ENCODE measurements around the gene IL9. TPM values are rescaled to one million over a fixed set of nuclear protein-coding genes. Genes with fewer than 3 reads are reported as not detected.

The IL9 gene
- total RNA-seq, 1 donor from 2014 or later: not detected

DNA sequence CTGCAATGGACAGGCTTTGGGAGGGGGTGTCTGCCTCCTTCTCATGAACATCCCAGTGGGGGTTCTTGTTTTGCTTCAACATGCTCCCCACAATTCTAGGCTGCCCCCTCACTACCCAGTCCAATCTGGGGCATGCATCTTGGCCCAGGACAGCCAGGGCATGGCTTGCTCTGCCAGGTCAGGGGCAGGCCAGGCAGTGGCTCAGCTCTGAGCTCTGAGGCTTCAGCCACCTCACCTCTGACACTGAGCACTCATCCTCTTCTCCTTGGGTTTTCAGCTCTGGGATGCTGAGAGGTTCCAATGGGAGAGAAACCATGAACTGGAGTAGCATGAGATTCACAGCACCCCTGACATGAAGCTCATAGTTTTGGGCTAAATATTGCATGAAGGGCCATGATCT is 49.3 kb downstream of the IL9 start:
- intact Hi-C loops (cut with DNase I): no loop called here
- DNase-seq (no peak), ATAC-seq (no peak)
- Histone ChIP-seq H3K4me1 (no peaks in the 10 kb centered on the region), H3K27me3 (no peaks in the 10 kb centered on the region), H3K9me3 (no peaks in the 10 kb centered on the region), H3K36me3 (no peaks in the 10 kb centered on the region), H3K27ac (no peak overlapping the region), H3K4me3 (no peak overlapping the region)
- TF ChIP-seq, protein P1, sequence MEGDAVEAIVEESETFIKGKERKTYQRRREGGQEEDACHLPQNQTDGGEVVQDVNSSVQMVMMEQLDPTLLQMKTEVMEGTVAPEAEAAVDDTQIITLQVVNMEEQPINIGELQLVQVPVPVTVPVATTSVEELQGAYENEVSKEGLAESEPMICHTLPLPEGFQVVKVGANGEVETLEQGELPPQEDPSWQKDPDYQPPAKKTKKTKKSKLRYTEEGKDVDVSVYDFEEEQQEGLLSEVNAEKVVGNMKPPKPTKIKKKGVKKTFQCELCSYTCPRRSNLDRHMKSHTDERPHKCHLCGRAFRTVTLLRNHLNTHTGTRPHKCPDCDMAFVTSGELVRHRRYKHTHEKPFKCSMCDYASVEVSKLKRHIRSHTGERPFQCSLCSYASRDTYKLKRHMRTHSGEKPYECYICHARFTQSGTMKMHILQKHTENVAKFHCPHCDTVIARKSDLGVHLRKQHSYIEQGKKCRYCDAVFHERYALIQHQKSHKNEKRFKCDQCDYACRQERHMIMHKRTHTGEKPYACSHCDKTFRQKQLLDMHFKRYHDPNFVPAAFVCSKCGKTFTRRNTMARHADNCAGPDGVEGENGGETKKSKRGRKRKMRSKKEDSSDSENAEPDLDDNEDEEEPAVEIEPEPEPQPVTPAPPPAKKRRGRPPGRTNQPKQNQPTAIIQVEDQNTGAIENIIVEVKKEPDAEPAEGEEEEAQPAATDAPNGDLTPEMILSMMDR (IDR thresholded peaks at IDR 0.05): no peak

DNA sequence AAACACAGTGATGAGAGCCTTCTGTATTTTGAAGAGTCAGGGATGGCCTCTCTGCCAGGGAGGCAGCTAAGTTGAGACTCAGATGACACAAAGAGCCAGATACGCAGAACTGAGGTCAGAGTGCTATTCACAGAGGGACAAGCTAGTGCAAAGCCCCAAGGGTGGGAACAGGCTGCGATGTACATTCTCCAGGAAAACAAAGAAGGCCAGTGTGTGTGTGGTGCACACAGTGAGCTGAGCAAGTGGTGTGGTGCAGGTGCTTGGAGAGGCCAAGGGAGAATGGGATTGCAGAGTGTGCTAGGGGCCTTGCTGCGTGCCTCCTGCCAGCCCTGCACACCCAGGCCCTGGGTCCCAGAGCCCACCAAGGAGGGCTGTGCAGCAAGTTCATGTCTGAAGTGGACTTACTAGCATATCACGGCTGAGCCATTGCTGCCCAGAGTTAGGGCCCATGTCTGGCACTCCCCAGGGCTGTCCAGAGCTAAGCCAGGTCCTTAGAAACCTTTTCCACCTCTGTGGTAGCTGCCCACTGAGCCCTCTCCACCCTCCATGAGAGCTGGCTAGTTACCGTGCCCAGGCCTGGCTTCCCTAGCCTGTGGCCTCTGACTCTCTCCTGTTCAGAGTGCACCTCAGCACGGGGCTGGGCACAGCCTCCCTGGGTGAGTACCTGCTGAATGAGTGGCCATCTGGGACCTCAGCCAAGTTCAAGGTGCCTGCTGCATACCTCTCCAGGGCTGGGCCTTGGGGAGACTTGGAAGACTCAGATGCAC is 51.9 kb downstream of the IL9 start:
- H3K27ac ChIP-seq: no peak overlapping the region
- no peak for DNase-seq
- no peaks in the 10 kb centered on the region for H3K36me3 ChIP-seq
- peaks cover 4% of the 10 kb centered on the region for H3K27me3 ChIP-seq
- H3K9me3 ChIP-seq: no peaks in the 10 kb centered on the region
- peak; percentile 48 for ATAC-seq
- TF ChIP-seq, protein P1 (IDR thresholded peaks at IDR 0.05): no peak
- no peak overlapping the region for H3K4me3 ChIP-seq
- intact Hi-C loops (cut with DNase I): no loop called here
- H3K4me1 ChIP-seq: no peaks in the 10 kb centered on the region

DNA sequence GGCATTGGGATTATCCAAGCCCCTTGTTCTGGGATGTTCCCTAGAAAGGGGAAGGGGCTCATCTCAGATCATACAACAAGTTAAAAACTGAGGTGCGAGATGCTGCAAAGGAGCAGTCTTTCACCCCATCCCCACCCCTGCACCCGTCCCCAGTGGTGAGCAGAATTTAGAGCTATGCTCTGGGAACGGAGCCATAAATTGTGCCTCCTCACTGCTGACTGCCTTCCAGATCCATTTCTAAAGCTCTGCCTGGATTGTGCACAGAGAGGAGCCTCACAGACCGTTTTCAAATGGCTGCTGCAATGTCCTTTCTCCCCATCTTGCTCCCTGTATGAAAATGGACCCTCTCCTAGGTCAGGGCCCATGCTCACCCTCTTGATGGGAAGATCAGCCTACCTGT is 52.9 kb downstream of the IL9 start:
- intact Hi-C loops (cut with DNase I): no loop called here

More for the DNA sequence above, 52.9 kb downstream of the IL9 start:
- DNase-seq (no peak), ATAC-seq (no peak)
- H3K4me1 ChIP-seq: no peaks in the 10 kb centered on the region
- no peak overlapping the region for H3K27ac ChIP-seq
- peaks cover 4% of the 10 kb centered on the region for H3K27me3 ChIP-seq
- H3K36me3 ChIP-seq: no peaks in the 10 kb centered on the region
- TF ChIP-seq, protein P1 (IDR thresholded peaks at IDR 0.05): no peak
- no peaks in the 10 kb centered on the region for H3K9me3 ChIP-seq
- no peak overlapping the region for H3K4me3 ChIP-seq

Other genes starting within 250 kb of the IL9 start
- not detected for gene SLC25A48, start 61.2 kb downstream of the IL9 start, total RNA-seq
- not detected for gene LECT2, start 59.1 kb upstream of the IL9 start, total RNA-seq
- 96.7 TPM for gene TGFBI, start 133.1 kb upstream of the IL9 start, total RNA-seq
- gene SMAD5, start 237.0 kb upstream of the IL9 start, total RNA-seq: 52.7 TPM